ENCODE data around the gene BOK.

DNA sequence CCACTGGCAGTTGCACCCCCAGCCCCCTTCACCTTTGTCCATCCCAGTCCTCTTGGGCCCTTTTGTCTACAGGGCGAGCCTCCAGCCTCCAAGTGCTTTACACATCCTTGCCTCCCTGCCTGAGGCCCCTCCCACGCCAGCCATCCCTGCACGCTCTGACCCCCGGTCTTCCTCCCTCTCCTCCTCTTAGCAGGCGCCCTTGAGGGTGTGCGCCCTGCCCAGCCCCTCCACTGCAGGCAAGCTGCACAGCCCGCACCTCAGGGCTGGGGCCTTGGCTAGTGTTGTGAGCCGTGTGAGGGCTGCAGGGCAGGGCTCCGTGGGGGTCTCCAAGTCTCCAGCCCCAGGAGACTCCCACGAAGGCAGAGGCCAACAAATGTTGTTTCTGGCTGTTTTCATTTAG, 6.9 kb downstream of the BOK start:
- TF ChIP-seq SMC3 (conservative IDR thresholded peaks at IDR 0.05; ENCODE audit: poor library complexity) (no peak), EZH2 (IDR thresholded peaks at IDR 0.05; ENCODE audit: borderline replicate concordance, insufficient read depth, low read length, poor library complexity, severe bottlenecking) (no peak), EP300 (conservative IDR thresholded peaks at IDR 0.05; ENCODE audit: poor library complexity, severe bottlenecking) (no peak), TAF1 (IDR thresholded peaks at IDR 0.05; ENCODE audit: low read depth) (no peak), POLR2AphosphoS5 (IDR thresholded peaks at IDR 0.05) (no peak), RAD21 (conservative IDR thresholded peaks at IDR 0.05) (no peak)
- TF ChIP-seq, protein P1, sequence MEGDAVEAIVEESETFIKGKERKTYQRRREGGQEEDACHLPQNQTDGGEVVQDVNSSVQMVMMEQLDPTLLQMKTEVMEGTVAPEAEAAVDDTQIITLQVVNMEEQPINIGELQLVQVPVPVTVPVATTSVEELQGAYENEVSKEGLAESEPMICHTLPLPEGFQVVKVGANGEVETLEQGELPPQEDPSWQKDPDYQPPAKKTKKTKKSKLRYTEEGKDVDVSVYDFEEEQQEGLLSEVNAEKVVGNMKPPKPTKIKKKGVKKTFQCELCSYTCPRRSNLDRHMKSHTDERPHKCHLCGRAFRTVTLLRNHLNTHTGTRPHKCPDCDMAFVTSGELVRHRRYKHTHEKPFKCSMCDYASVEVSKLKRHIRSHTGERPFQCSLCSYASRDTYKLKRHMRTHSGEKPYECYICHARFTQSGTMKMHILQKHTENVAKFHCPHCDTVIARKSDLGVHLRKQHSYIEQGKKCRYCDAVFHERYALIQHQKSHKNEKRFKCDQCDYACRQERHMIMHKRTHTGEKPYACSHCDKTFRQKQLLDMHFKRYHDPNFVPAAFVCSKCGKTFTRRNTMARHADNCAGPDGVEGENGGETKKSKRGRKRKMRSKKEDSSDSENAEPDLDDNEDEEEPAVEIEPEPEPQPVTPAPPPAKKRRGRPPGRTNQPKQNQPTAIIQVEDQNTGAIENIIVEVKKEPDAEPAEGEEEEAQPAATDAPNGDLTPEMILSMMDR (IDR thresholded peaks at IDR 0.05; ENCODE audit: poor library complexity, severe bottlenecking) = no peak
- TF ChIP-seq, protein P2, sequence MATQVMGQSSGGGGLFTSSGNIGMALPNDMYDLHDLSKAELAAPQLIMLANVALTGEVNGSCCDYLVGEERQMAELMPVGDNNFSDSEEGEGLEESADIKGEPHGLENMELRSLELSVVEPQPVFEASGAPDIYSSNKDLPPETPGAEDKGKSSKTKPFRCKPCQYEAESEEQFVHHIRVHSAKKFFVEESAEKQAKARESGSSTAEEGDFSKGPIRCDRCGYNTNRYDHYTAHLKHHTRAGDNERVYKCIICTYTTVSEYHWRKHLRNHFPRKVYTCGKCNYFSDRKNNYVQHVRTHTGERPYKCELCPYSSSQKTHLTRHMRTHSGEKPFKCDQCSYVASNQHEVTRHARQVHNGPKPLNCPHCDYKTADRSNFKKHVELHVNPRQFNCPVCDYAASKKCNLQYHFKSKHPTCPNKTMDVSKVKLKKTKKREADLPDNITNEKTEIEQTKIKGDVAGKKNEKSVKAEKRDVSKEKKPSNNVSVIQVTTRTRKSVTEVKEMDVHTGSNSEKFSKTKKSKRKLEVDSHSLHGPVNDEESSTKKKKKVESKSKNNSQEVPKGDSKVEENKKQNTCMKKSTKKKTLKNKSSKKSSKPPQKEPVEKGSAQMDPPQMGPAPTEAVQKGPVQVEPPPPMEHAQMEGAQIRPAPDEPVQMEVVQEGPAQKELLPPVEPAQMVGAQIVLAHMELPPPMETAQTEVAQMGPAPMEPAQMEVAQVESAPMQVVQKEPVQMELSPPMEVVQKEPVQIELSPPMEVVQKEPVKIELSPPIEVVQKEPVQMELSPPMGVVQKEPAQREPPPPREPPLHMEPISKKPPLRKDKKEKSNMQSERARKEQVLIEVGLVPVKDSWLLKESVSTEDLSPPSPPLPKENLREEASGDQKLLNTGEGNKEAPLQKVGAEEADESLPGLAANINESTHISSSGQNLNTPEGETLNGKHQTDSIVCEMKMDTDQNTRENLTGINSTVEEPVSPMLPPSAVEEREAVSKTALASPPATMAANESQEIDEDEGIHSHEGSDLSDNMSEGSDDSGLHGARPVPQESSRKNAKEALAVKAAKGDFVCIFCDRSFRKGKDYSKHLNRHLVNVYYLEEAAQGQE (IDR thresholded peaks at IDR 0.05; ENCODE audit: borderline replicate concordance) = no peak

Data from neural cell (in vitro differentiated cells).